OCI-M2 (cell line): ENCODE data around the gene MRTFA.

ENCODE experiments used
- DNase-seq: peaks from one replicate; lab custom pipeline; 2025; ENCODE audit not compliant: unreplicated experiment; lab: John Stamatoyannopoulos, UW

The MRTFA gene

GRCh38 chr22:40415531-40416266 lies 220.8 kb downstream of the MRTFA start:
- DNase-seq: no peak

- no peak for DNase-seq
Observed at GRCh38 chr22:40414838-40415505, 221.5 kb downstream of the MRTFA start.

GRCh38 chr22:40414311-40414710 lies 222.2 kb downstream of the MRTFA start:
- DNase-seq: no peak

- DNase-seq: no peak
Observed at GRCh38 chr22:40413873-40414272, 222.6 kb downstream of the MRTFA start.

- no peak for DNase-seq
Observed at GRCh38 chr22:40412441-40412840, 224.1 kb downstream of the MRTFA start.

- DNase-seq: no peak
Observed at GRCh38 chr22:40411506-40411861, 225.0 kb downstream of the MRTFA start.

- DNase-seq: no peak
Observed at GRCh38 chr22:40410731-40411505, 225.6 kb downstream of the MRTFA start.

- DNase-seq: no peak
Observed at GRCh38 chr22:40410272-40410671, 226.2 kb downstream of the MRTFA start.

GRCh38 chr22:40409613-40410113 lies 226.9 kb downstream of the MRTFA start:
- no peak for DNase-seq

- no peak for DNase-seq
Observed at GRCh38 chr22:40408718-40409612, 227.6 kb downstream of the MRTFA start.

- no peak for DNase-seq
Observed at GRCh38 chr22:40407831-40408717, 228.4 kb downstream of the MRTFA start.

GRCh38 chr22:40407021-40407761 lies 229.3 kb downstream of the MRTFA start:
- DNase-seq: no peak

GRCh38 chr22:40406063-40406890 lies 230.2 kb downstream of the MRTFA start:
- DNase-seq: no peak

GRCh38 chr22:40405178-40406062 lies 231.1 kb downstream of the MRTFA start:
- DNase-seq: no peak

GRCh38 chr22:40404251-40405177 lies 232.0 kb downstream of the MRTFA start:
- no peak for DNase-seq

- no peak for DNase-seq
Observed at GRCh38 chr22:40403651-40404050, 232.9 kb downstream of the MRTFA start.
